ENCODE data around the gene DNAJA3. TPM values are rescaled to one million over a fixed set of nuclear protein-coding genes. Genes with fewer than 3 reads are reported as not detected.
A peak's percentile ranks its signal among the peaks of the same experiment; 100 is the strongest.

Gene DNAJA3
- total and polyA plus RNA-seq, 12 donors = 29.0 to 76.7 (median 71.4) TPM

DNA sequence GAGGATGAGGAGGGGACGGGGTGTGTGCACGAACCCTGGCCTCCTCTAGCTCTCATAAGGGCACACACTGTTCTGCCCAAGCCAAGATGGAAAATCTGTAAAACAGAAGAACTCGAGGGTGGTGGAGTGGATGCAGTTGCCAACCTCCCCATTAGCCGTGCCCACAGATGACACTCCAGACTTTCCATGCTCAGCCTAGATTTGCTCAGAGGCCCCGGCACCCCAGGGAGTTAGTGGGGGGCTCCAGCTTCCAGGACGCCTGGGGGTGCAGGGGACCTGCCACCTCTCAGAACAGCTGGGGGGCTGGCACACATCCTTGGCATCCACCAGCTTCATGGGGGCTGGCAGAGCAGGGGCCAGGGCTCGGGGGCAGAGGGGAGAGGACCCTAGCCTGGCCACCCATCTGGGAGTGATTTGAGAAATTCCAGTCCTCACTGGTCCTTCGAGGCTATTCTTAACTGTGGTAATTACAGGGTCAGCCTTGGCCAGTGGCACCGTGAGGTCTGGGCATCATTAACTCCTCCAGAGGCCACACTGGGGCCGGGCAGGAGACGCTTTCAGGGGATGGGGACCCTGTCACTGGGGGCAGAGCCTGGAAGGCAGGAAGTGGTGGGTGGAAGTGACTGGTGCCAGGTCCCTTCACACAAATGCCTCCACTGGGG is 39.7 kb upstream of the DNAJA3 start:
- no peak overlapping the region for H3K4me3 ChIP-seq
- WGBS, 2 donors = 77 to 79% methylated on average over 11 of the region's 11 CpGs
- no peaks in the 10 kb centered on the region for H3K9me3 ChIP-seq
- intact Hi-C loops (cut with DNase I) = no loop called here
- DNase-seq (no peak), ATAC-seq (no peak)
- peaks cover 0 to 74% (median 25%) of the 10 kb centered on the region in 9 donors for H3K4me1 ChIP-seq
- peak overlapping the region in 9 of 10 donors; percentile 4 to 74 (median 39) for H3K27ac ChIP-seq
- H3K36me3 ChIP-seq = peaks cover 0 to 100% (median 16%) of the 10 kb centered on the region in 9 donors
- no peaks in the 10 kb centered on the region for H3K27me3 ChIP-seq
- TF ChIP-seq, protein P1, sequence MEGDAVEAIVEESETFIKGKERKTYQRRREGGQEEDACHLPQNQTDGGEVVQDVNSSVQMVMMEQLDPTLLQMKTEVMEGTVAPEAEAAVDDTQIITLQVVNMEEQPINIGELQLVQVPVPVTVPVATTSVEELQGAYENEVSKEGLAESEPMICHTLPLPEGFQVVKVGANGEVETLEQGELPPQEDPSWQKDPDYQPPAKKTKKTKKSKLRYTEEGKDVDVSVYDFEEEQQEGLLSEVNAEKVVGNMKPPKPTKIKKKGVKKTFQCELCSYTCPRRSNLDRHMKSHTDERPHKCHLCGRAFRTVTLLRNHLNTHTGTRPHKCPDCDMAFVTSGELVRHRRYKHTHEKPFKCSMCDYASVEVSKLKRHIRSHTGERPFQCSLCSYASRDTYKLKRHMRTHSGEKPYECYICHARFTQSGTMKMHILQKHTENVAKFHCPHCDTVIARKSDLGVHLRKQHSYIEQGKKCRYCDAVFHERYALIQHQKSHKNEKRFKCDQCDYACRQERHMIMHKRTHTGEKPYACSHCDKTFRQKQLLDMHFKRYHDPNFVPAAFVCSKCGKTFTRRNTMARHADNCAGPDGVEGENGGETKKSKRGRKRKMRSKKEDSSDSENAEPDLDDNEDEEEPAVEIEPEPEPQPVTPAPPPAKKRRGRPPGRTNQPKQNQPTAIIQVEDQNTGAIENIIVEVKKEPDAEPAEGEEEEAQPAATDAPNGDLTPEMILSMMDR (IDR thresholded peaks at IDR 0.05) = no peak

DNA sequence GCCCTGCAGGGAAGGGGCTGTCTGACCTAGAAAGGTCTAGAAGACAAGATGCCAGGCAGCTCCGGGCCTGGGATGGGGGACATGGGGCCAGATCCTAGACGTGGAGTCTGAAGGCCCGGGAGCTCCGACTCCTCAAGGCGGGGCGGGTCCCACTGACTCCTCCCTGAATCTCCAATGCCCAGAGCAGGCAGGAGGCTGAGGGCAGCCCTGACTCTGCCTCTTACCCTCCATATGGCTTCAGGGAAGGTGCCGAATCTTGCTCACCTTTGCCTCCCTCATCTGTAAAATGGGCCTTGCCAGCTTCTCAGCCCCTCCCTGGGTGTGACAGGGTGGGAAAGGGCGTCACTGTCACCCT is 39.2 kb upstream of the DNAJA3 start:
- Histone ChIP-seq H3K36me3 (peaks cover 0 to 100% (median 16%) of the 10 kb centered on the region in 9 donors), H3K27ac (peak overlapping the region in 8 of 10 donors; percentile 13 to 81 (median 60)), H3K4me1 (peaks cover 0 to 75% (median 25%) of the 10 kb centered on the region in 9 donors), H3K4me3 (no peak overlapping the region), H3K27me3 (no peaks in the 10 kb centered on the region), H3K9me3 (no peaks in the 10 kb centered on the region)
- TF ChIP-seq, protein P1 (IDR thresholded peaks at IDR 0.05) = no peak
- intact Hi-C loops (cut with DNase I) = no loop called here
- WGBS, 2 donors = 69 to 79% methylated on average over 8 of the region's 8 CpGs
- ATAC-seq (no peak), DNase-seq (no peak)

DNA sequence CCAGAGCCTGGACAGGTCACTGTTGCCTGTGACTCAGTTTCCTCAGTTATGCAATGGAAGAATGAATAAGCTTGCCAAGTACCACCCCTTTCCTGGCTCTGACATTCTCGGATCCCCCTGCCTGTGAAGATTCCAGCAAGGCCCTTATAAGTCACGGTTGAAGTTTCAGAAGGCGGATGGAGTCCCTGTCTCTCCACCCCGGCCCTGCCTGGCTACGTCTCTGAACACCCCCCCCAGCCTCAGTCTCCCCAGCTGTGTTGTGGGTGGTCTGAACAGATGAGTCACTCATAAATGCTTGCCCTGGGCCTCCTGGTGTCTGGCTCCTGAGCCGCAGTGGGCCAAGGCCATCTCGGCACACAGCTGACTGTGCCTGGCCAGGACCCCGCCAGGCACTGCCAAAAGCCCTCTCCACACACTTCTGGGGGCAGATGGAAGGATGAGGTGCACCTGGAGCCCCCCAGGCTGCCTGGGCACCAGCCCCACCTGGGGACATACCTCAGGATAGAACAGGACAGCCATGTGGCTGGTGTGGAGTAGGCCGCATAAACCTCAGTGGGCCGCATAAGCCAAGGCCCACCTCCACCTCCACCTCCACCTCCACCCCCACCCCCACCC is 38.6 kb upstream of the DNAJA3 start:
- TF ChIP-seq, protein P1 (IDR thresholded peaks at IDR 0.05) = no peak
- Histone ChIP-seq H3K4me3 (no peak overlapping the region), H3K4me1 (peaks cover 3 to 80% (median 25%) of the 10 kb centered on the region in 9 donors), H3K27me3 (no peaks in the 10 kb centered on the region), H3K36me3 (peaks cover 0 to 97% (median 11%) of the 10 kb centered on the region in 9 donors), H3K27ac (peak overlapping the region in 9 of 10 donors; percentile 13 to 83 (median 70)), H3K9me3 (no peaks in the 10 kb centered on the region)
- peak in 1 of 8 donors; percentile 9 for ATAC-seq
- WGBS, 2 donors = 79 to 88% methylated on average over 10 of the region's 10 CpGs
- intact Hi-C loops (cut with DNase I) = no loop called here
- DNase-seq = no peak

DNA sequence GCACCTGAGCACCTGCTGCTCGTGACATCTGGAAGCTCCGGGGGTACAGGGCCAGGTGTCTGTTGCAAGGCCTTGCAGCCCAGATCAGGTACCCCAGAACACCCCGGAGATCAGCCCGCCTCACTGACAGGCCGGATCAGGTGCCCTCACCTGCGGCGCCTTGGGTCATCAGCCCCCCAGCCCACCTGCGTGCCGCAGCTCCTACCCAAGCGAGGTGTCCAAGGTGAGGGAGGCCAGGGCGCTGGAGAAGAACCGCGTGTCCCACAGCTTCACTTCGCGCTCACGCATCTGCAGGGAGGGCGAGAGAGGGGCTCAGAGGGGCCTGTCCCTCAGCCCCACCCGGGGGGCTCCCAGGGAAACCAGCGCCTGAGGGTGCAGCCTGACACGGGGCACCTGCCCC is 37.9 kb upstream of the DNAJA3 start:
- peaks cover 0 to 95% (median 4%) of the 10 kb centered on the region in 9 donors for H3K36me3 ChIP-seq
- 90 to 93% methylated on average over 20 of the region's 20 CpGs for WGBS, 2 donors
- ATAC-seq (no peak), DNase-seq (no peak)
- intact Hi-C loops (cut with DNase I) = loop anchor here in 1 of 10 donors (2.0 kb wide), 1 partner anchor 13 kb away; no protein-coding TSS in a partner anchor
- H3K27ac ChIP-seq = peak overlapping the region in 9 of 10 donors; percentile 43 to 83 (median 74)
- TF ChIP-seq, protein P1 (IDR thresholded peaks at IDR 0.05) = no peak
- no peaks in the 10 kb centered on the region for H3K9me3 ChIP-seq
- H3K4me1 ChIP-seq = peaks cover 3 to 86% (median 32%) of the 10 kb centered on the region in 9 donors
- H3K4me3 ChIP-seq = no peak overlapping the region
- no peaks in the 10 kb centered on the region for H3K27me3 ChIP-seq

All from heart right ventricle (tissue), 16 donors.